ENCODE results near the gene MIS12. TPM values are rescaled to one million over a fixed set of nuclear protein-coding genes. Genes with fewer than 3 reads are reported as not detected.
A peak's percentile ranks its signal among the peaks of the same experiment; 100 is the strongest.

Gene MIS12
- polyA plus RNA-seq, 3 donors, result 6.9 to 10.8 (median 8.9) TPM

DNA sequence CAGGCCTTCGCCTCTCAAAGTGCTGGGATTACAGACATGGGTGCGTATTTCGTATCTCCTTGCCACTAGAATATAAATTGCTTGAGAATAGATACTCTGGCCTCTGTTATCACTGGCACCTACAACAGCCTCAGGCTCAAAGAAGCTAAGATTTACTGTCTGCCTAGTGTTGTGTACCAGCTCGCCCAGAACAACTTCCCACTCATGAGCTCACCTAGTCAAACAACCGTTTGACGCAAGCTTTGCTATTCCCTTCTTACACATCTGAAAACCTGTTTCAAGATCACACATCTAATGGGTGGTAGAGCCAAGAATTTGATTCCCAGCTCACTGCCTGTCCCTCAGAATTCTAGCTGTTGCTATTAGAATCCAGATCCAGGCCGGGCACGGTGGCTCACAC, 24.4 kb downstream of the MIS12 start:
- Histone ChIP-seq H3K27me3 (ENCODE audit: control insufficient read depth in 2 of 2, insufficient read depth in 2 of 2, low read length in 2 of 2) (no peaks in the 10 kb centered on the region), H2AFZ (ENCODE audit: insufficient read depth, low read depth, low read length, poor library complexity, severe bottlenecking) (no peak overlapping the region), H3K79me2 (ENCODE audit: insufficient read depth, low read length) (no peaks in the 10 kb centered on the region), H3K9ac (ENCODE audit: insufficient read depth, low read length, poor library complexity, severe bottlenecking) (no peak overlapping the region), H3K27ac (ENCODE audit: low read depth in 1 of 2, low read length in 2 of 2) (no peak overlapping the region), H3K9me3 (replicated peaks in 1 of 2; ENCODE audit: control insufficient read depth in 1 of 2, insufficient read depth in 1 of 2, low read length in 2 of 2) (no peaks in the 10 kb centered on the region), H3K4me2 (replicated peaks; ENCODE audit: extremely low read depth, low read length, poor library complexity, severe bottlenecking) (no peak overlapping the region), H3K36me3 (replicated peaks in 1 of 2; ENCODE audit: control insufficient read depth in 1 of 2, insufficient read depth in 2 of 2, low read length in 2 of 2) (peaks cover 52 to 75% of the 10 kb centered on the region in 2 donors), H4K20me1 (ENCODE audit: insufficient read depth, low read length) (peaks cover 47% of the 10 kb centered on the region), H3K4me3 (replicated peaks in 1 of 3; ENCODE audit: low read depth in 2 of 3, low read length in 3 of 3) (no peak overlapping the region), H3K4me1 (ENCODE audit: control insufficient read depth in 1 of 2, insufficient read depth in 2 of 2, low read length in 2 of 2) (no peaks in the 10 kb centered on the region)
- H3K4me1 Mint-ChIP-seq, result peaks cover 3% of the 10 kb centered on the region
- peaks cover 0 to 15% (median 6%) of the 10 kb centered on the region in 7 donors for H3K9me3 Mint-ChIP-seq
- peaks cover 69 to 93% of the 10 kb centered on the region in 2 donors for H3K36me3 Mint-ChIP-seq
- intact Hi-C loops (cut with micrococcal nuclease), result no loop called here
- WGBS (ENCODE audit: insufficient coverage), result 97% methylated on average over 5 of the region's 8 CpGs
- no peak overlapping the region for H3K4me3 Mint-ChIP-seq
- H3K27me3 Mint-ChIP-seq (ENCODE audit: low read depth in 3 of 3), result peaks cover 0 to 2% (median 0%) of the 10 kb centered on the region in 3 donors
- peak overlapping the region in 4 of 7 donors; percentile 13 to 66 (median 46) for H3K27ac Mint-ChIP-seq
- DNase-seq, result no peak
- TF ChIP-seq, protein P1, sequence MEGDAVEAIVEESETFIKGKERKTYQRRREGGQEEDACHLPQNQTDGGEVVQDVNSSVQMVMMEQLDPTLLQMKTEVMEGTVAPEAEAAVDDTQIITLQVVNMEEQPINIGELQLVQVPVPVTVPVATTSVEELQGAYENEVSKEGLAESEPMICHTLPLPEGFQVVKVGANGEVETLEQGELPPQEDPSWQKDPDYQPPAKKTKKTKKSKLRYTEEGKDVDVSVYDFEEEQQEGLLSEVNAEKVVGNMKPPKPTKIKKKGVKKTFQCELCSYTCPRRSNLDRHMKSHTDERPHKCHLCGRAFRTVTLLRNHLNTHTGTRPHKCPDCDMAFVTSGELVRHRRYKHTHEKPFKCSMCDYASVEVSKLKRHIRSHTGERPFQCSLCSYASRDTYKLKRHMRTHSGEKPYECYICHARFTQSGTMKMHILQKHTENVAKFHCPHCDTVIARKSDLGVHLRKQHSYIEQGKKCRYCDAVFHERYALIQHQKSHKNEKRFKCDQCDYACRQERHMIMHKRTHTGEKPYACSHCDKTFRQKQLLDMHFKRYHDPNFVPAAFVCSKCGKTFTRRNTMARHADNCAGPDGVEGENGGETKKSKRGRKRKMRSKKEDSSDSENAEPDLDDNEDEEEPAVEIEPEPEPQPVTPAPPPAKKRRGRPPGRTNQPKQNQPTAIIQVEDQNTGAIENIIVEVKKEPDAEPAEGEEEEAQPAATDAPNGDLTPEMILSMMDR (IDR thresholded peaks at IDR 0.05), result no peak

DNA sequence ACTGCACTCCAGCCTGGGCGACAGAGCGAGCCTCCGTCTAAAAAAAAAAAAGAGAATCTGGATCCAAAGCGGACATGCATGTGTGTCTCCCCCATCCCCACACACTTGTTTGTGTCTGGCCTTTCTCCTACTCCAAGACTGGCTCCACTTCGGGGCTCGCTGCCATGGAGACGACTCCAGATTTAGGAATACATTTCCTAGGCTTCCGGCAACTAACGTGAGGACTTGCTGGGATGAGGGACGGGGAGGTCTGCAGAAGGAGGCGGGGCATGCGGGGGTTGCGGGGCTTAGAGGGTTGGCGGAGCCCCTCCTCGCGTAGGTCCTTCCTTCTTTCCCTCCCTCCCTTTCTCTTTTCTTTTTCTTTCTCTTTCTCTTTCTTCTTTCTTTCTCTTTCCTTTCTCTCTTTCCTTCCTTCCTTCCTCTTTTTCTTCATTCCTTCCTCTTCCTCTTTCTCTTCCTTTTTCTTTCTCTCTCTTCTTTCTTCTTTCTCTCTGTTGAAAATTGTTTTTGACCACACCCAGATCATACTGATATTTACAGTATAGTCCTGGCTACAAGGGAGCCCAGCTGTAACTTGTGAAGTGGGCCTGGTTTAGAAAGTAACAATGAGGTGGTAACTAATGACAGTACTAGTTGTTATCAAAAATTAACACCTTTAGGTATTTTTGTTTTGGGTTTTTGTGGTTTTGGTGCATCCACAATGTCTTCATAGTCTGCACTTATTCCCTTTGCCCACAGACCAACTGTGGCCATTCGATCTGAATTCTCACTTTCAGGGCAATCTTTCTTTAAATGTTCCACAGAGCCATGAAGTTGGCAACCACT, 25.2 kb downstream of the MIS12 start:
- WGBS (ENCODE audit: insufficient coverage), result 94% methylated on average over 6 of the region's 17 CpGs
- H3K4me2 ChIP-seq (replicated peaks; ENCODE audit: extremely low read depth, low read length, poor library complexity, severe bottlenecking), result no peak overlapping the region
- H3K27me3 Mint-ChIP-seq (ENCODE audit: low read depth in 3 of 3), result peaks cover 0 to 2% (median 0%) of the 10 kb centered on the region in 3 donors
- peaks cover 55% of the 10 kb centered on the region for H4K20me1 ChIP-seq (ENCODE audit: insufficient read depth, low read length)
- H3K9ac ChIP-seq (ENCODE audit: insufficient read depth, low read length, poor library complexity, severe bottlenecking), result no peak overlapping the region
- H3K9me3 Mint-ChIP-seq, result peaks cover 0 to 15% (median 6%) of the 10 kb centered on the region in 7 donors
- no peak for DNase-seq
- TF ChIP-seq, protein P1 (IDR thresholded peaks at IDR 0.05), result no peak
- H3K79me2 ChIP-seq (ENCODE audit: insufficient read depth, low read length), result no peaks in the 10 kb centered on the region
- peaks cover 3% of the 10 kb centered on the region for H3K4me1 Mint-ChIP-seq
- H3K27ac Mint-ChIP-seq, result peak overlapping the region in 1 of 7 donors; percentile 33
- H3K27ac ChIP-seq (ENCODE audit: low read depth in 1 of 2, low read length in 2 of 2), result no peak overlapping the region
- no peaks in the 10 kb centered on the region for H3K27me3 ChIP-seq (ENCODE audit: control insufficient read depth in 2 of 2, insufficient read depth in 2 of 2, low read length in 2 of 2)
- H3K4me3 ChIP-seq (replicated peaks in 1 of 3; ENCODE audit: low read depth in 2 of 3, low read length in 3 of 3), result no peak overlapping the region
- H3K9me3 ChIP-seq (replicated peaks in 1 of 2; ENCODE audit: control insufficient read depth in 1 of 2, insufficient read depth in 1 of 2, low read length in 2 of 2), result no peaks in the 10 kb centered on the region
- H2AFZ ChIP-seq (ENCODE audit: insufficient read depth, low read depth, low read length, poor library complexity, severe bottlenecking), result no peak overlapping the region
- H3K36me3 ChIP-seq (replicated peaks in 1 of 2; ENCODE audit: control insufficient read depth in 1 of 2, insufficient read depth in 2 of 2, low read length in 2 of 2), result peaks cover 53 to 75% of the 10 kb centered on the region in 2 donors
- H3K36me3 Mint-ChIP-seq, result peaks cover 71 to 93% of the 10 kb centered on the region in 2 donors
- no peak overlapping the region for H3K4me3 Mint-ChIP-seq
- no peaks in the 10 kb centered on the region for H3K4me1 ChIP-seq (ENCODE audit: control insufficient read depth in 1 of 2, insufficient read depth in 2 of 2, low read length in 2 of 2)
- intact Hi-C loops (cut with micrococcal nuclease), result no loop called here

Data from CD14-positive monocyte (primary cell).